GM12874 (cell line): ENCODE data around the gene ZNF526.

ENCODE experiments used
- TF ChIP-seq, protein P1 (sequence below): IDR thresholded peaks from 2 replicates; pipeline ENCODE4 v1.5.1; 2011; ENCODE audit warnings: low read depth, mild to moderate bottlenecking, control low read depth, low read length, moderate library complexity; ENCODE audit not compliant: insufficient read depth

ZNF526 gene

DNA sequence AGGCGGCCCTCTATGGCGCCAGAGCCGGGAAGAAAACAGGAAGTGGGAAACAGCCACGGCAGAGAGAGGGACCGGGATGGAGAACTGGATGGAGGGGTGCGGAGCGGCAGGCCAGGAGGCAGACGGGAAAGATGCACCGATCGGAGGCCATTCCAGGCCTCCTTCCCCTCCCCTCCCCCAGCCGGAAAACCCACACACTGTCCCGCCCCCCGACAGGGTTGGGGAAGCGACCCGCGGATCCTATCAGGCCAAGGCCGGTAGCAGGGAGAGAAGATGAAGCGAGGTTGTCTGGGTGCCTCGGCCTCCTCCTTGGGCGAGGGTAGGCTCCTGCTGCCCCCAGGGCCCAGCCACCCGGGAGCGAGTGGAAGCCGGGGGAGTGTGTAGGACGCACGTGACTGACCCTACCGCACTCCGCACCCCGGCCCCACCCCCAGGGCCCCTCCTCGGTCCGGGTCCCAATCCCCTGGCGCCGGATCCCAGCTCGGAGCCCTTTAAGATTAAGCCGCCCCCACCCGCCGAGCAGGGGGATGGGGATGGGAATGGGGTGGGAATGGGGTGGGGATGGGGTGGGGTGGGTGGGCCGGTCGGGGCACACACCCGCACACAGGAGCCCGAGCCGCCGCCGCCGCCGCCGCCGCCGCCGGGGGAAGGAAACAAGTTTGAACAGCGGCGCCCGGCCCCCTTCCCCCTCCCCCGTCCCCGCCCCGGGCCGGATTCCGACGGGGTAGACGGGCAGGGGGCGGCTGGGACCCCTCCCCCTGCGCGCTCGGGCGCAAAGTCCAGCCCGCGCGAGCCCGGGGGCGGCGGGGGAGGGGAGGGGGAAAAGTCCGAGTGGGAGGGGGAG lies 33.4 kb downstream of the ZNF526 start:
- TF ChIP-seq, protein P1, sequence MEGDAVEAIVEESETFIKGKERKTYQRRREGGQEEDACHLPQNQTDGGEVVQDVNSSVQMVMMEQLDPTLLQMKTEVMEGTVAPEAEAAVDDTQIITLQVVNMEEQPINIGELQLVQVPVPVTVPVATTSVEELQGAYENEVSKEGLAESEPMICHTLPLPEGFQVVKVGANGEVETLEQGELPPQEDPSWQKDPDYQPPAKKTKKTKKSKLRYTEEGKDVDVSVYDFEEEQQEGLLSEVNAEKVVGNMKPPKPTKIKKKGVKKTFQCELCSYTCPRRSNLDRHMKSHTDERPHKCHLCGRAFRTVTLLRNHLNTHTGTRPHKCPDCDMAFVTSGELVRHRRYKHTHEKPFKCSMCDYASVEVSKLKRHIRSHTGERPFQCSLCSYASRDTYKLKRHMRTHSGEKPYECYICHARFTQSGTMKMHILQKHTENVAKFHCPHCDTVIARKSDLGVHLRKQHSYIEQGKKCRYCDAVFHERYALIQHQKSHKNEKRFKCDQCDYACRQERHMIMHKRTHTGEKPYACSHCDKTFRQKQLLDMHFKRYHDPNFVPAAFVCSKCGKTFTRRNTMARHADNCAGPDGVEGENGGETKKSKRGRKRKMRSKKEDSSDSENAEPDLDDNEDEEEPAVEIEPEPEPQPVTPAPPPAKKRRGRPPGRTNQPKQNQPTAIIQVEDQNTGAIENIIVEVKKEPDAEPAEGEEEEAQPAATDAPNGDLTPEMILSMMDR, result no peak

DNA sequence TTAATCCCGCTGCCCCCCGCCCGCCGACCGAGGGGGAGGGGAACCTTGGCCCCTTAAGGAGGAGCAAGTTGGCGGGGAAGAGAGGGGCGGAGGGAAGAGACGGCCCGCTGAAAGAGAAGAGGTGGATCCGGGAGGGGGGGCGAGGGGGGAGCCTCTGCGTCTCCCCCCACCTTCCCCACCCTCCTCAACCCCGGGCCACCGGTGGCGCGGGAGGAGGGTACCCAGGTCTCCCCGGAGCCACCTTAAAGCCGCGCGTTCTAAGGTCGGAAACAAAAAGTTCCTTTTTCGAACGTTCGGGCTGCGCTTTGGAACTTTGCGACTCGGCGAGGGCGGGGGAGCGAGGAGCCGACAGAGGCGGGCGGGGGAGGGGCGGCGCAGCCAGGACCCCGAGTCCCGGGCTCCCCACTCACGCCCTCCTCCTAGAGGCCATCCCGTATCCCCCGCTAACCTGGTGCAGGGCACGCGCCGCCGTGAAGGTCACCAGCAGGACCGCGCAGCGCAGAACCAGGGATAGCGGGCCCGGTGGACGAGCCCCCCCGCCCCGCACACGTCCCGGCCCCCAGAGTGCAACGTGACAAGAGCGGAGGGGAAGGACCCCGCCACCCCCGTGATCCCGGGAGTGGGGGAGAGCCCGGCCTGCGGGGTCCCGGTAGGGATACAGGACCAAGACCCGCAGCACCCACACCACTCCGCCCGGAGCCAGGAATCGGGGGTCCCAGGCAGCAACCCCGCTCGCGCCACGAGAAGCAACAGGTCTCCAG lies 34.2 kb downstream of the ZNF526 start:
- TF ChIP-seq, protein P1, result no peak

DNA sequence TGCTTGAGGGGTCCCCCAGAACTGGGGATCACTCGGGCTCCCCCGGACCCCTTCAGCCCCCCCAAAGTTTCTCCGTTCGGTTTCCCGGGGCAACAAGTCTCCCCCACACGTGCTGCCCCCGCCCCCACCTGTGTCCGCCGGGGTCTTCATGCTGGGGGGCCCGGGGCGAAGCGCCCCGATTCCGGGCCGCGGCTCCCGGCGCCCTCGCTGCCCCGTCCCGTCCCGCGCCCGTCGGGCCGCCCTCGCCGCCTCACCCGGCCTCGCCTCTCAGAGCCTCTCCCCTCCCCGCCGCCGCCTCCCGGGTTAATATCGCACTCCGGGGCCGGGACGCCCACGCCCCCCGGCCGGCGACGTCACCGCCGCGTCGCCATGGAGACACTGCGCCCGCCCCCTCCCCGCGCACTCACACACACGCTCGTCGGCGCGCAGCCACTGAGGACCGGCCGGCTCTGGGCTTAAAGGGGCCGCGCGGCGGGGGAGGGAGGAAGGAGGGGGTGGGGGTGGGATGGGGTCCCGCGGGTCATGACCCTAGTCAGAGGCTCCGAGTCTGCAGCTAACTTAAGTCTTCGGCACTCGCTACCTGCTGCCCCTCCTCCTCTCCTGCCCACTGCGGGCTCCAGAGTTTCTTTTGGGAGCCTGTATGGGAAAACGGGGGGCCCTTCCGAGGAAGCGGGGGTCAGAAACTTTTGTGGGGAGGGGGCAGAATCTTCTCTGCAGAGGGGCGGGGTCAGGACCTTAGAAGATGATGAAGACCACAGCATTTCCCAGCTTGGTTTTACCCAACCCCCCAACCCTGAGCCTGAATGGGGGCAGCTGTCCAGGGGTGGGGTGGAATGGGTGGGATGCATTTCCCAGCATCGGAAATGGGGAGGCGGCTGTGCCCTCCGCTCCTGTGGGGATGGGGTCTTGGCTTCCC lies 35.0 kb downstream of the ZNF526 start, which contains the start of gene ERF:
Gene ERF (minus strand): TSS at position 279 of the 916 bp plus-strand sequence. CDS start 129 bp downstream, at position 150.
- TF ChIP-seq, protein P1, result no peak

DNA sequence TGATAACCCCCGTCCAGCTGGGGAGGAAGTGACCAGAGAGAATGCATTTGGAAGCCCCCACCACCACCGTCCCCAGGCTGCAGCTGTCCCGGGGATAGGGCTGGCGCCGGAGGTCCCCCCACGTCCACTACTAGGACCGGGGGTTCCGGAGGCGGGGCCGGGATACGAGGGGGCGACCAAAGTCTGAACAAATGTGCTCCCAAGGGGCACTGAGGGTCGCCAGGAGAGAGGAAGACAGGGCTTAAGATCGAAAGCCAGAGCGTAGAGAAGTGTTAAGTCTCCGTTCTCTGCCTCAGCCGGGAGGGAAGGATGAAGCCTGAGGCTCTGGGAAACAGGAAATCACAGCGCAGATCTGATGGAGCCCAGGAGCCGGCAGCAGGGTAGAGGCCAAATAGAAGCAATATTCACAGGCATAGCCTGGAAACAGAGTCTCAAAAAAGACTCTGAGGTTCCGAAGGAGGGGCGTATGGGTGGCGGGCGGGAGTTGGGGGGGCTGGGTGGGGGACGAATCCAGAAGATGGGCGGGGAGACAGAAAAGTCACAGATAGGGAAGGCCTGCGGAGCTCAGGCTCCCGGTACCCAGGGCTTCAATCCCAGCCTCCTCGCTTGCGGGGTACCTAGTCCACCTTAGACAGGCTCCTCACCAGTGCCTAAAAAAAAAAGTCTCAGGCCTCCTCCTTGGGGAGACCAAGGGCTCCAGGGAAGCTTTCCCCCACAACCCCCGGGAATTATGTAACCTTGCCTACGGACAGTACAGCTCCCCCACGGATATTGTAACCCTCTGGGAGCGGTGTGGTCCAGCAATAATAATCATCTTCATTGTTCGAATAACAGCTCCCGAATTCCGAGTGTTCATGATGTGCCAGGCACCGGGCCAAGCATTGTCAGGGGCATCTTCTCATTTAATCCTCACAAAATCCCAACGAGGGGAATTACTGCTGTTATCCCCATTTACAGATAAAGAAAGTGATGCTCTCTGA lies 35.9 kb downstream of the ZNF526 start:
- TF ChIP-seq, protein P1, result no peak

DNA sequence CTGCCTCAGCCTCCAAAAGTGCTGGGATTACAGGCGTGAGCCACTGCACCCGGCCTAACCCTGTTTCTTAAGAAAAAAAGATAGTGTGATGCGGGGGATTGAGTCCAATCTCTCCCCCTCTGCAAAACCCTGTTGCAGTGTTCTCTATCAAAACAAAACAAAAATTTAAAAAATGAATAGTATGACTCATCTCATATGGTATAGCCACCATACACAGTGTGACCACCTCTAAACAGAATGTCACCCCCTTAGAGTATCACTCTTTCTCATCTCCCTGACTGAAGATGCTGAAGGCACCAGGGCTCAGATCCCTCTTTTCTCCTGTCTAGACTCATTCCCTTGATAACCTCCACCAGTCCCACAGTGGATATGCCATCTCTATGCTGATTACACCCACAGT lies 41.7 kb downstream of the ZNF526 start:
- TF ChIP-seq, protein P1, result no peak

DNA sequence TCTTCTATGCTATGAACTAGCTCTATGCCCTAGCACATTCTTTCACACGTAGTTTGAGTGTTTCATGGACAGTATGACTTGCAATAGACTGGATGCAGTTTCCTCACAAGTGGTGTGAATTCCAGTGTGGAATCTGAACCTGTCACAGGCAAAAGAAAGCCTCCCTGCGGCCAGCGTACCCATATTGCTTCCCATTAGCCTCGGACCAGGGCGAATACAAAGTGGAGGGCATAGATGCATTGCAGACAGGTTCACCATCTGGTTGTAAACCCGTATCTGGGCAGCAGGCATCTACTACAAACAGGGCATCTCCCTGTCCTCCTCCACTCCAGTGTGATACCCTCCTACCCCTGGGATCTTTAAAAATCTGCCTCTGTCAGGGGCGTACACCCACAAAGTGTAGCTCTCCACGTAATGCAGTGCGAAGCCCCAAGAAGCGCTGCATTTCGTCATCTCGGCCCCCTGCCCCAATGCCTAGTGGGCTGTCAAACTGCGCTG lies 47.6 kb downstream of the ZNF526 start:
- TF ChIP-seq, protein P1, result no peak
